Measurements from ENCODE around the gene ANKRD42.
"Not testable (repeated sequence)": the region's sequence is repeated elsewhere in the genome, so short reads cannot be mapped to it uniquely, and the experiment has no call there.

The ANKRD42 gene

GRCh38 chr11:83205608-83206185 is 12.2 kb downstream of the ANKRD42 start:
- peak; percentile 27 for FAIRE-seq
- TF ChIP-seq POLR2A (IDR thresholded peaks at IDR 0.05; ENCODE audit: low read depth, low read length) = no peak
- TF ChIP-seq TAF1 (IDR thresholded peaks at IDR 0.05; ENCODE audit: borderline replicate concordance, low read depth, low read length) = no peak
- no peak for TF ChIP-seq POLR2AphosphoS5 (IDR thresholded peaks at IDR 0.05; ENCODE audit: low read depth, low read length)
- DNase-seq (ENCODE audit: insufficient read length) = no peak

- TF ChIP-seq POLR2AphosphoS5 (IDR thresholded peaks at IDR 0.05; ENCODE audit: low read depth, low read length) (no peak), POLR2A (IDR thresholded peaks at IDR 0.05; ENCODE audit: low read depth, low read length) (no peak), TAF1 (IDR thresholded peaks at IDR 0.05; ENCODE audit: borderline replicate concordance, low read depth, low read length) (no peak)
- no peak for FAIRE-seq
- no peak for DNase-seq (ENCODE audit: insufficient read length)
These were observed 12.7 kb downstream of the ANKRD42 start for GRCh38 chr11:83206221-83206620.

- not testable (repeated sequence) for FAIRE-seq; DNase-seq (ENCODE audit: insufficient read length)
These were observed 13.4 kb downstream of the ANKRD42 start for GRCh38 chr11:83206771-83207382.

GRCh38 chr11:83219095-83219494 is 25.6 kb downstream of the ANKRD42 start:
- no peak for DNase-seq (ENCODE audit: insufficient read length)
- peak; percentile 38 for FAIRE-seq
- no peak for TF ChIP-seq TAF1 (IDR thresholded peaks at IDR 0.05; ENCODE audit: borderline replicate concordance, low read depth, low read length)
- TF ChIP-seq POLR2AphosphoS5 (IDR thresholded peaks at IDR 0.05; ENCODE audit: low read depth, low read length) = no peak
- no peak for TF ChIP-seq POLR2A (IDR thresholded peaks at IDR 0.05; ENCODE audit: low read depth, low read length)

GRCh38 chr11:83220260-83220659 is 26.7 kb downstream of the ANKRD42 start:
- DNase-seq (ENCODE audit: insufficient read length) (no peak), FAIRE-seq (no peak)
- TF ChIP-seq POLR2AphosphoS5 (IDR thresholded peaks at IDR 0.05; ENCODE audit: low read depth, low read length) (no peak), POLR2A (IDR thresholded peaks at IDR 0.05; ENCODE audit: low read depth, low read length) (no peak), TAF1 (IDR thresholded peaks at IDR 0.05; ENCODE audit: borderline replicate concordance, low read depth, low read length) (no peak)

- FAIRE-seq = no peak
- TF ChIP-seq POLR2A (IDR thresholded peaks at IDR 0.05; ENCODE audit: low read depth, low read length) (no peak), POLR2AphosphoS5 (IDR thresholded peaks at IDR 0.05; ENCODE audit: low read depth, low read length) (no peak), TAF1 (IDR thresholded peaks at IDR 0.05; ENCODE audit: borderline replicate concordance, low read depth, low read length) (no peak)
- DNase-seq (ENCODE audit: insufficient read length) = no peak
These were observed 28.2 kb downstream of the ANKRD42 start for GRCh38 chr11:83221694-83222093.

- TF ChIP-seq POLR2AphosphoS5 (IDR thresholded peaks at IDR 0.05; ENCODE audit: low read depth, low read length) (no peak), TAF1 (IDR thresholded peaks at IDR 0.05; ENCODE audit: borderline replicate concordance, low read depth, low read length) (no peak), POLR2A (IDR thresholded peaks at IDR 0.05; ENCODE audit: low read depth, low read length) (no peak)
- FAIRE-seq (no peak), DNase-seq (ENCODE audit: insufficient read length) (no peak)
These were observed 29.0 kb downstream of the ANKRD42 start for GRCh38 chr11:83222499-83222898.

GRCh38 chr11:83223457-83223856 is 29.9 kb downstream of the ANKRD42 start:
- DNase-seq (ENCODE audit: insufficient read length) (no peak), FAIRE-seq (no peak)

GRCh38 chr11:83235825-83236224 is 42.3 kb downstream of the ANKRD42 start:
- FAIRE-seq = peak; percentile 5
- no peak for TF ChIP-seq POLR2AphosphoS5 (IDR thresholded peaks at IDR 0.05; ENCODE audit: low read depth, low read length)
- no peak for TF ChIP-seq TAF1 (IDR thresholded peaks at IDR 0.05; ENCODE audit: borderline replicate concordance, low read depth, low read length)
- no peak for TF ChIP-seq POLR2A (IDR thresholded peaks at IDR 0.05; ENCODE audit: low read depth, low read length)
- no peak for DNase-seq (ENCODE audit: insufficient read length)

More at GRCh38 chr11:83223457-83223856, 29.9 kb downstream of the ANKRD42 start:
- TF ChIP-seq POLR2A (IDR thresholded peaks at IDR 0.05; ENCODE audit: low read depth, low read length) (no peak), TAF1 (IDR thresholded peaks at IDR 0.05; ENCODE audit: borderline replicate concordance, low read depth, low read length) (no peak), POLR2AphosphoS5 (IDR thresholded peaks at IDR 0.05; ENCODE audit: low read depth, low read length) (no peak)

- DNase-seq (ENCODE audit: insufficient read length) (no peak), FAIRE-seq (no peak)
- TF ChIP-seq POLR2A (IDR thresholded peaks at IDR 0.05; ENCODE audit: low read depth, low read length) (no peak), POLR2AphosphoS5 (IDR thresholded peaks at IDR 0.05; ENCODE audit: low read depth, low read length) (no peak), TAF1 (IDR thresholded peaks at IDR 0.05; ENCODE audit: borderline replicate concordance, low read depth, low read length) (no peak)
These were observed 44.6 kb downstream of the ANKRD42 start for GRCh38 chr11:83238111-83238510.

GRCh38 chr11:83241291-83241946 is 47.9 kb downstream of the ANKRD42 start:
- no peak for TF ChIP-seq POLR2A (IDR thresholded peaks at IDR 0.05; ENCODE audit: low read depth, low read length)
- no peak for TF ChIP-seq POLR2AphosphoS5 (IDR thresholded peaks at IDR 0.05; ENCODE audit: low read depth, low read length)
- no peak for TF ChIP-seq TAF1 (IDR thresholded peaks at IDR 0.05; ENCODE audit: borderline replicate concordance, low read depth, low read length)
- DNase-seq (ENCODE audit: insufficient read length) (no peak), FAIRE-seq (no peak)

- DNase-seq (ENCODE audit: insufficient read length) (no peak), FAIRE-seq (peak; percentile 82)
- TF ChIP-seq TAF1 (IDR thresholded peaks at IDR 0.05; ENCODE audit: borderline replicate concordance, low read depth, low read length) (no peak), POLR2AphosphoS5 (IDR thresholded peaks at IDR 0.05; ENCODE audit: low read depth, low read length) (no peak), POLR2A (IDR thresholded peaks at IDR 0.05; ENCODE audit: low read depth, low read length) (no peak)
These were observed 55.9 kb downstream of the ANKRD42 start for GRCh38 chr11:83249445-83249844.

Measured in GM12892 (cell line).